Fibroblast of skin of abdomen (primary cell): ENCODE measurements around the gene DENND4B.

Source experiments
- DNase-seq: peaks from one replicate; pipeline ENCODE4 v3.0.0-alpha.2; 2013

Gene DENND4B

DNA sequence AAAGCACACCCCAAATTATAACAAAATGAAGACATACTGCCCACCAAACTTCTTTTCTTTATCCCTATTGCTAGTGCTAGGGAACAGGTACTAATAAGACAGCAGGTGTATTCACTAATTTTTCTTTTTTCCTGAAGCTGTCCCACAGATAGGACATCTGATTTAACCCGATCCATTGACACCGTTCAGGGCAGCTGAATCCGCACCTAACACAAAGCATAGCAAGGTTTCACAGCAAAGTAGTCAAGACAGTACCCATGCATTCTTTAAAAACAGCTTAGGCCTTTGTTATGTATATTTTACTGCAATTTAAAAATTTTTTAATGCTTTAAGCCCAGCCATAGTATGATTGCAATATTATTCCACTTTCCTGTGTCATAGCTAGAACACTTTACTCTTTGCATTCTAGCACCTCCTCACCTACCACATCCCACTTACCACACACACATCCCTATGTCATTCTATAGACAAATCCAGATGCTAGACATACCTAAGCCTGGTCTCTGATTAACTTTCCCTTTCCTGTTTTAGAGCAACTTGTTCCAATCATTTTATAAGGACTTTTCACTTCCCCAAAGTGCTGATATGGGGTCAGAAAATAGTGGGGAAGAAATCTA is 64.1 kb downstream of the DENND4B start:
- peak; percentile 35 for DNase-seq

DNA sequence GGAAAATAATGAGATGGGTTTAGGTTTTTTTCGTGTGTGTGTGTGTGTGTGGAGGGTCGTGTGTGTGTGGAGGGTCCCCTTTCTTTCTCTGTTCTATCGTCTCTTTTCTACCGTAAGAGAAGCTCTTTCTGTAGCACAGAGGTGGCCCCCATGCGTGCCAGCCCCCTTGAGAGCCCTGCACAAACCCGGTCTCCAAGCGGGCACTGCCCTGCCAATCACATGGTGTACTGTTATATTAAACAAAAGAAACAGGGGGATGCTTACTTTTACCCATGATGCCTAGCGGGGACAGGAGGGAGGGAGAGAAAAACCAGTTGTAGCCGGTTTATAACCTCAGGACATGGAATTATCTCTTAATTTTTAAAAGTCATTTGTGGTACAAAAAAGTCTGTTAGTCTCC is 64.8 kb downstream of the DENND4B start:
- peak; percentile 61 for DNase-seq

DNA sequence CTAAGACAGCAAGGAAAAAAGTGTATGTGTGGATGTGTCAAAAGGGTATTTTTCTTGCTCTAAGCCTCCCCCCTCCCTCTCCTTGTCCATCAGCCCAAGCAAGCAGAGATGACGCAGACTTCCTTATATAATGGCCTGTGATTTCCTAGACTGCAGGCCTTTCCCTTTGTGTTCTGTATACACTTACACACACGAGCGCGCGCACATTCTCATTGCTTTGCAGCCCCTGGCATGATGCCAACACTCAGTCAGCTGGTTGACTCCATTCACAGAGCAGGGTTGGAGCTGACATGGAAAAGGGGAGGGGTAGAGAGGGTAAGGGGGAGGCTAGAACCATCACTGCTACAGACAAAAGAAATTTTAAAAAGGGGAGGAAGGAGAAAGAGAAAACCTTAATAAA is 65.6 kb downstream of the DENND4B start:
- peak; percentile 96 for DNase-seq

DNA sequence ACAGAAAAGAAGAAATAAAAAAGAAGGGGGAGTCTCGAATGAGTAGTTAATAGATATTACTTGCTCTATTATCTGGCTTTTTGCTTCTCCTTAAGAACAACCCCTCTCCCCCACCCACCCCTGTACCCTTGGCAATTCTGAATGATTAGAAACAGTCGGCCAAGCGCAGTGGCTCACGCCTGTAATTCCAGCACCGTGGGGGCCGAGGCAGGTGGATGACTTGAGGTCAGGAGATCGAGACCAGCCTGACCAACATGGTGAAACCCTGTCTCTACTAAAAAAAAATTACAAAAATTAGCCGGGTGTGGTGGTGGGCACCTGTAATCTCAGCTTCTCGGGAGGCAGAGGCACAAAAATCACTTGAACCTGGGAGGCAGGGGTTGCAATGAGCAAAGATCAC is 66.5 kb downstream of the DENND4B start:
- no peak for DNase-seq
